ENCODE results near the gene STXBP3.

GRCh38 chr1:108708691-108709660, 37.5 kb upstream of the STXBP3 start:
- TF ChIP-seq, protein P1, sequence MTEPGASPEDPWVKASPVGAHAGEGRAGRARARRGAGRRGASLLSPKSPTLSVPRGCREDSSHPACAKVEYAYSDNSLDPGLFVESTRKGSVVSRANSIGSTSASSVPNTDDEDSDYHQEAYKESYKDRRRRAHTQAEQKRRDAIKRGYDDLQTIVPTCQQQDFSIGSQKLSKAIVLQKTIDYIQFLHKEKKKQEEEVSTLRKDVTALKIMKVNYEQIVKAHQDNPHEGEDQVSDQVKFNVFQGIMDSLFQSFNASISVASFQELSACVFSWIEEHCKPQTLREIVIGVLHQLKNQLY (CRISPR knock-in tag; IDR thresholded peaks at IDR 0.05), result no peak
- TF ChIP-seq RFX5 (IDR thresholded peaks at IDR 0.05; ENCODE audit: low read depth, low read length), result no peak
- no peak for TF ChIP-seq HNF4G (IDR thresholded peaks at IDR 0.05; ENCODE audit: borderline replicate concordance, low read depth, low read length)
- no peak for TF ChIP-seq HNF4G (CRISPR knock-in tag; IDR thresholded peaks at IDR 0.05; ENCODE audit: borderline replicate concordance, low read depth)
- no peak for TF ChIP-seq MYC (CRISPR knock-in tag; IDR thresholded peaks at IDR 0.05; ENCODE audit: borderline replicate concordance)
- TF ChIP-seq CTCF (CRISPR knock-in tag; IDR thresholded peaks at IDR 0.05), result peak; percentile 45
- TF ChIP-seq TBP (CRISPR knock-in tag; IDR thresholded peaks at IDR 0.05), result no peak
- no peak for TF ChIP-seq NKX3-1 (CRISPR knock-in tag; IDR thresholded peaks at IDR 0.05)
- TF ChIP-seq SRF (IDR thresholded peaks at IDR 0.05; ENCODE audit: low read depth, low read length), result no peak
- no peak for TF ChIP-seq TP53 (CRISPR knock-in tag; conservative IDR thresholded peaks at IDR 0.05)
- TF ChIP-seq, protein P2, sequence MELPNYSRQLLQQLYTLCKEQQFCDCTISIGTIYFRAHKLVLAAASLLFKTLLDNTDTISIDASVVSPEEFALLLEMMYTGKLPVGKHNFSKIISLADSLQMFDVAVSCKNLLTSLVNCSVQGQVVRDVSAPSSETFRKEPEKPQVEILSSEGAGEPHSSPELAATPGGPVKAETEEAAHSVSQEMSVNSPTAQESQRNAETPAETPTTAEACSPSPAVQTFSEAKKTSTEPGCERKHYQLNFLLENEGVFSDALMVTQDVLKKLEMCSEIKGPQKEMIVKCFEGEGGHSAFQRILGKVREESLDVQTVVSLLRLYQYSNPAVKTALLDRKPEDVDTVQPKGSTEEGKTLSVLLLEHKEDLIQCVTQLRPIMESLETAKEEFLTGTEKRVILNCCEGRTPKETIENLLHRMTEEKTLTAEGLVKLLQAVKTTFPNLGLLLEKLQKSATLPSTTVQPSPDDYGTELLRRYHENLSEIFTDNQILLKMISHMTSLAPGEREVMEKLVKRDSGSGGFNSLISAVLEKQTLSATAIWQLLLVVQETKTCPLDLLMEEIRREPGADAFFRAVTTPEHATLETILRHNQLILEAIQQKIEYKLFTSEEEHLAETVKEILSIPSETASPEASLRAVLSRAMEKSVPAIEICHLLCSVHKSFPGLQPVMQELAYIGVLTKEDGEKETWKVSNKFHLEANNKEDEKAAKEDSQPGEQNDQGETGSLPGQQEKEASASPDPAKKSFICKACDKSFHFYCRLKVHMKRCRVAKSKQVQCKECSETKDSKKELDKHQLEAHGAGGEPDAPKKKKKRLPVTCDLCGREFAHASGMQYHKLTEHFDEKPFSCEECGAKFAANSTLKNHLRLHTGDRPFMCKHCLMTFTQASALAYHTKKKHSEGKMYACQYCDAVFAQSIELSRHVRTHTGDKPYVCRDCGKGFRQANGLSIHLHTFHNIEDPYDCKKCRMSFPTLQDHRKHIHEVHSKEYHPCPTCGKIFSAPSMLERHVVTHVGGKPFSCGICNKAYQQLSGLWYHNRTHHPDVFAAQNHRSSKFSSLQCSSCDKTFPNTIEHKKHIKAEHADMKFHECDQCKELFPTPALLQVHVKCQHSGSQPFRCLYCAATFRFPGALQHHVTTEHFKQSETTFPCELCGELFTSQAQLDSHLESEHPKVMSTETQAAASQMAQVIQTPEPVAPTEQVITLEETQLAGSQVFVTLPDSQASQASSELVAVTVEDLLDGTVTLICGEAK (IDR thresholded peaks at IDR 0.05), result no peak
- TF ChIP-seq, protein P2 (CRISPR knock-in tag; IDR thresholded peaks at IDR 0.05), result no peak
- TF ChIP-seq SMAD1 (CRISPR knock-in tag; IDR thresholded peaks at IDR 0.05; ENCODE audit: borderline replicate concordance, low read depth), result no peak
